HG02571 (cell line): ENCODE data around the gene RBMS1.

Experiments used
- ATAC-seq: cut with Tn5 transposase; IDR thresholded peaks from one replicate; pipeline ENCODE4 v1.9.1; 2021; ENCODE audit warnings: mild to moderate bottlenecking, moderate library complexity; ENCODE audit not compliant: unreplicated experiment

Gene RBMS1

GRCh38 chr2:160261732-160262131 lies 231.9 kb downstream of the RBMS1 start:
- ATAC-seq = no peak

- ATAC-seq = no peak
These were observed 235.2 kb downstream of the RBMS1 start for GRCh38 chr2:160258492-160258805.

GRCh38 chr2:160257743-160258491 lies 235.7 kb downstream of the RBMS1 start:
- ATAC-seq = no peak

- no peak for ATAC-seq
These were observed 236.4 kb downstream of the RBMS1 start for GRCh38 chr2:160257041-160257742.

GRCh38 chr2:160256507-160256906 lies 237.1 kb downstream of the RBMS1 start:
- no peak for ATAC-seq

- no peak for ATAC-seq
These were observed 238.2 kb downstream of the RBMS1 start for GRCh38 chr2:160255408-160255807.

GRCh38 chr2:160254189-160254762 lies 239.3 kb downstream of the RBMS1 start:
- no peak for ATAC-seq

GRCh38 chr2:160253440-160254188 lies 240.0 kb downstream of the RBMS1 start:
- no peak for ATAC-seq

GRCh38 chr2:160252900-160253299 lies 240.7 kb downstream of the RBMS1 start:
- no peak for ATAC-seq

GRCh38 chr2:160252278-160252887 lies 241.2 kb downstream of the RBMS1 start:
- ATAC-seq = no peak

- ATAC-seq = no peak
These were observed 242.0 kb downstream of the RBMS1 start for GRCh38 chr2:160251569-160251968.

GRCh38 chr2:160249876-160250275 lies 243.7 kb downstream of the RBMS1 start:
- no peak for ATAC-seq

GRCh38 chr2:160247296-160248035 lies 246.1 kb downstream of the RBMS1 start:
- no peak for ATAC-seq

GRCh38 chr2:160246356-160246755 lies 247.3 kb downstream of the RBMS1 start:
- ATAC-seq = no peak

GRCh38 chr2:160245614-160246155 lies 247.9 kb downstream of the RBMS1 start:
- ATAC-seq = no peak

- ATAC-seq = no peak
These were observed 250.6 kb downstream of the RBMS1 start for GRCh38 chr2:160242893-160243564.

GRCh38 chr2:160241251-160242137 lies 252.1 kb downstream of the RBMS1 start:
- no peak for ATAC-seq

GRCh38 chr2:160239436-160239835 lies 254.2 kb downstream of the RBMS1 start:
- ATAC-seq = no peak

GRCh38 chr2:160238392-160238791 lies 255.2 kb downstream of the RBMS1 start:
- no peak for ATAC-seq
